ENCODE data around the gene CEBPG. TPM values are rescaled to one million over a fixed set of nuclear protein-coding genes. Genes with fewer than 3 reads are reported as not detected.

Gene CEBPG
- total and polyA plus RNA-seq, 2 donors (not counting 1 experiment from before 2014, with no cell fraction given), result 13.7 to 66.7 TPM

- no peak overlapping the region for H3K9ac ChIP-seq (ENCODE audit: insufficient read depth, low read length)
- H3K27me3 ChIP-seq (ENCODE audit: control insufficient read depth, insufficient read depth, low read length), result no peaks in the 10 kb centered on the region
- no peaks in the 10 kb centered on the region for H4K20me1 ChIP-seq (ENCODE audit: control insufficient read depth, extremely low read depth, insufficient read depth, low read length)
- H3K4me1 ChIP-seq (ENCODE audit: control insufficient read depth, extremely low read depth, insufficient read depth, low read length), result no peaks in the 10 kb centered on the region
- no peaks in the 10 kb centered on the region for H3K9me3 ChIP-seq (ENCODE audit: control insufficient read depth, insufficient read depth, low read depth, low read length)
- H3K4me3 ChIP-seq (replicated peaks in 1 of 4; ENCODE audit: control extremely low read depth in 1 of 4, insufficient read depth in 1 of 4, low read depth in 3 of 4, low read length in 4 of 4), result no peak overlapping the region
- no peak for DNase-seq (ENCODE audit: low read depth in 2 of 2)
- H3K4me2 ChIP-seq (ENCODE audit: extremely low read depth, insufficient read depth, low read length), result no peak overlapping the region
- TF ChIP-seq EZH2 (IDR thresholded peaks at IDR 0.05; ENCODE audit: low read length, missing control alignments) (no peak), CTCF (conservative IDR thresholded peaks at IDR 0.05 in 1 of 2, IDR thresholded peaks at IDR 0.05 in 1 of 2; ENCODE audit: low read depth in 1 of 2, low read length in 2 of 2) (no peak)
- H3K36me3 ChIP-seq (ENCODE audit: control insufficient read depth, insufficient read depth, low read length), result no peaks in the 10 kb centered on the region
- no peak overlapping the region for H3K27ac ChIP-seq (ENCODE audit: insufficient read depth, low read length)
- no peaks in the 10 kb centered on the region for H3K79me2 ChIP-seq (ENCODE audit: control insufficient read depth, insufficient read depth, low read length)
- no peak overlapping the region for H2AFZ ChIP-seq (ENCODE audit: low read length)
Observed at GRCh38 chr19:33329060-33329459, 44.4 kb upstream of the CEBPG start.

GRCh38 chr19:33329736-33330135, 43.8 kb upstream of the CEBPG start:
- H3K36me3 ChIP-seq (ENCODE audit: control insufficient read depth, insufficient read depth, low read length), result no peaks in the 10 kb centered on the region
- no peak overlapping the region for H2AFZ ChIP-seq (ENCODE audit: low read length)
- H3K79me2 ChIP-seq (ENCODE audit: control insufficient read depth, insufficient read depth, low read length), result no peaks in the 10 kb centered on the region
- no peak for DNase-seq (ENCODE audit: low read depth in 2 of 2)
- H3K9ac ChIP-seq (ENCODE audit: insufficient read depth, low read length), result no peak overlapping the region
- H3K4me2 ChIP-seq (ENCODE audit: extremely low read depth, insufficient read depth, low read length), result no peak overlapping the region
- H3K9me3 ChIP-seq (ENCODE audit: control insufficient read depth, insufficient read depth, low read depth, low read length), result no peaks in the 10 kb centered on the region
- no peaks in the 10 kb centered on the region for H3K4me1 ChIP-seq (ENCODE audit: control insufficient read depth, extremely low read depth, insufficient read depth, low read length)
- H3K27me3 ChIP-seq (ENCODE audit: control insufficient read depth, insufficient read depth, low read length), result no peaks in the 10 kb centered on the region
- H3K4me3 ChIP-seq (replicated peaks in 1 of 4; ENCODE audit: control extremely low read depth in 1 of 4, insufficient read depth in 1 of 4, low read depth in 3 of 4, low read length in 4 of 4), result no peak overlapping the region
- H3K27ac ChIP-seq (ENCODE audit: insufficient read depth, low read length), result no peak overlapping the region
- TF ChIP-seq EZH2 (IDR thresholded peaks at IDR 0.05; ENCODE audit: low read length, missing control alignments) (no peak), CTCF (conservative IDR thresholded peaks at IDR 0.05 in 1 of 2, IDR thresholded peaks at IDR 0.05 in 1 of 2; ENCODE audit: low read depth in 1 of 2, low read length in 2 of 2) (no peak)
- H4K20me1 ChIP-seq (ENCODE audit: control insufficient read depth, extremely low read depth, insufficient read depth, low read length), result no peaks in the 10 kb centered on the region

- DNase-seq (ENCODE audit: low read depth in 2 of 2), result no peak
- Histone ChIP-seq H3K27ac (ENCODE audit: insufficient read depth, low read length) (no peak overlapping the region), H3K4me3 (replicated peaks in 1 of 4; ENCODE audit: control extremely low read depth in 1 of 4, insufficient read depth in 1 of 4, low read depth in 3 of 4, low read length in 4 of 4) (no peak overlapping the region), H3K4me2 (ENCODE audit: extremely low read depth, insufficient read depth, low read length) (no peak overlapping the region), H4K20me1 (ENCODE audit: control insufficient read depth, extremely low read depth, insufficient read depth, low read length) (no peaks in the 10 kb centered on the region), H3K27me3 (ENCODE audit: control insufficient read depth, insufficient read depth, low read length) (no peaks in the 10 kb centered on the region), H3K36me3 (ENCODE audit: control insufficient read depth, insufficient read depth, low read length) (no peaks in the 10 kb centered on the region), H3K79me2 (ENCODE audit: control insufficient read depth, insufficient read depth, low read length) (no peaks in the 10 kb centered on the region), H2AFZ (ENCODE audit: low read length) (no peak overlapping the region), H3K9ac (ENCODE audit: insufficient read depth, low read length) (no peak overlapping the region), H3K4me1 (ENCODE audit: control insufficient read depth, extremely low read depth, insufficient read depth, low read length) (no peaks in the 10 kb centered on the region), H3K9me3 (ENCODE audit: control insufficient read depth, insufficient read depth, low read depth, low read length) (no peaks in the 10 kb centered on the region)
- no peak for TF ChIP-seq CTCF (conservative IDR thresholded peaks at IDR 0.05 in 1 of 2, IDR thresholded peaks at IDR 0.05 in 1 of 2; ENCODE audit: low read depth in 1 of 2, low read length in 2 of 2)
- no peak for TF ChIP-seq EZH2 (IDR thresholded peaks at IDR 0.05; ENCODE audit: low read length, missing control alignments)
Observed at GRCh38 chr19:33332248-33332647, 41.3 kb upstream of the CEBPG start.

All from fibroblast of lung (primary cell).